ENCODE measurements around the gene LSR.

- TF ChIP-seq CTCF (IDR thresholded peaks at IDR 0.05) = no peak
- no peak for TF ChIP-seq POLR2A (IDR thresholded peaks at IDR 0.05)
Measured at GRCh38 chr19:35276706-35277281, 28.0 kb downstream of the LSR start.
